Activated CD4-positive, alpha-beta T cell treated with anti-CD3 and anti-CD28 coated beads, Interleukin-2, amount 50 U/mL, for 4 hours (primary cell): Measurements from ENCODE around the gene FEM1B.

Experiments used
- DNase-seq, 2 experiments: peaks; one replicate each; pipeline ENCODE4 v3.0.0-alpha.2; 2020

Gene FEM1B

DNA sequence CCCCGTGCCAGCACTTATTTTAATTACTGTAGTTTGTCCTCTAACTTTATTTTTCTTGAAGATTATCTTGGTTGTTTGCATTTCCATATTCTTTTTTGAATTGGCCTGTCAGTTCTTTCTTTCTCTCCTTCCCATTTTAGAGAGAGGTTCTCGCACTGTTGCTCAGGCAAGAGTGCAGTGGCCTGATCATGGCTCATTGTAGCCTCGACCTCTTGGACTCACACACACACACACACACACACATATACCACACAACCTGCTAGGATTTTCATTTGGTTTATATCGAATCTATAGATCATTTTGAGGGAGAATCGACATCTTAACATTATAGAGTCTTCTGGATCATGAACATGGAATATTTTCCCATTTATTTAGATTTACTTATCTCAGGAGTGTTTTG is 8.7 kb downstream of the FEM1B start:
- no peak for DNase-seq

DNA sequence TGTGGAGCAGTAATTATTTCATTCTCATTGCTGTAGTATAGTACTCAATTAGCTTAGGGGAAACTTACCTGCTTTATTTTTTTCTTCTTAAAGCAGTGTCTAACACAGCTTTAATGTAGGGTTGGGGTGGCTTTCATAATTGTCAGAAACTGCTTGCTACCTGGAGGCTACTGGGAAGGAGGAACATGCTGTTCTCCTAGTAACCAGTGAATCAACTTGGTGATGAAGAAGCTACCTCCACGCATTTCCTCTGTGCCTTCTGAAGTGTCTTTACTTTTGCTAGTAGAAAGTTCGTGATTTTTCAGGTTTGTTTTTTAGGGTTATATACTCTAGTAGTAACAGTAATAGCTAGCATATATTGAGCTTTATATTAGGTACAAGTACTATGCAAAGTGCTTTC is 11.5 kb downstream of the FEM1B start:
- no peak for DNase-seq

DNA sequence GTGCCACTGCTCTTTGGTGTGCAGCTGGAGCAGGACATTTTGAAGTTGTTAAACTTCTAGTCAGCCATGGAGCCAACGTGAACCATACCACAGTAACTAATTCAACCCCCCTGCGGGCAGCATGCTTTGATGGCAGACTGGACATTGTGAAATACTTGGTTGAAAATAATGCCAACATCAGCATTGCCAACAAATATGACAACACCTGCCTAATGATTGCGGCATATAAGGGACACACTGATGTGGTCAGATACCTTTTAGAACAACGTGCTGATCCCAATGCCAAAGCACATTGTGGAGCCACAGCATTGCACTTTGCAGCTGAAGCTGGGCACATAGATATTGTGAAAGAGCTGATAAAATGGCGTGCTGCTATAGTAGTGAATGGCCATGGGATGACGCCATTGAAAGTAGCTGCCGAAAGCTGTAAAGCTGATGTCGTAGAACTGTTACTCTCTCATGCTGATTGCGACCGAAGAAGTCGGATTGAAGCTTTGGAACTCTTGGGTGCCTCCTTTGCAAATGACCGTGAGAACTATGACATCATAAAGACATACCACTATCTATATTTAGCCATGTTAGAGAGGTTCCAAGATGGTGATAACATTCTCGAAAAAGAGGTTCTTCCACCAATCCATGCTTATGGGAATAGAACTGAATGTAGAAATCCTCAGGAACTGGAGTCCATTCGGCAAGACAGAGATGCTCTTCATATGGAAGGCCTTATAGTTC is 12.2 kb downstream of the FEM1B start:
- no peak for DNase-seq

DNA sequence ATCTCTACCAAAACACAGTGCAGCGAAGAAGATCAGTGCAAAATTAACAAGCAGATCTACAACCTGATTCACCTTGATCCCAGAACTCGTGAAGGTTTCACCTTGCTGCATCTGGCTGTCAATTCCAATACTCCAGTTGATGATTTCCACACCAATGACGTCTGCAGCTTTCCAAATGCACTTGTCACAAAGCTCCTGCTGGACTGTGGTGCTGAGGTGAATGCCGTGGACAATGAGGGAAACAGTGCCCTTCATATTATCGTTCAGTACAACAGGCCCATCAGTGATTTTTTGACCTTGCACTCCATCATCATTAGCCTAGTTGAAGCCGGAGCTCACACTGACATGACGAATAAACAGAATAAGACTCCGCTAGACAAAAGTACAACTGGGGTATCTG is 13.2 kb downstream of the FEM1B start:
- no peak for DNase-seq

DNA sequence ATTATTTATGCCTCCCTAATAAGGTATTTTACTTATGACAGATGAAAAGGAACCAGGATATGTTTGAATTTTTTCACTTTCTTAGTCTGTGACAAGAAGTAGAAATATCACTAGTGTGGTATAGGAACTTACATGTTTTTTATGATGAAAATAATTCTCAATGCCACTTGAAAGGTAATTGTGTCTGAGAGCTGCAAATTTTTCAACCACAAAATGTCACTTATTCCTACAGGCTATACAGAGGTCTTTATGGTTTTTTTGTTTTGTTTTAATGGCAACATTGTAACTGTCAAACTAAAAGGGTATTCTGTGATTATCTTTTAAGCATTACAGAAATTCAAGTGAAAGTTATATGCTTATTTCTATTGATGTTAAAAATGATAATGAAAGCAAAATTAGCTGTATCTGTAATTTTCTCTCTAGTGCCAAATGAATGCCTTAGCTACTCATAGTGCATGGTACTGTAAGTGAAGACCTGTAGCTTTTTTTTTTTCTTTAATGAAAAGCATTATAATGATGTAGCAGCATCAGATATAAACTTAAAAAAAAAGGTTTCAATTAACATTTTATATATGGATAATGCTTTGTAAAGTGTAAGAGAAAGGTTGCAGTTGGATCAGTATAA is 14.7 kb downstream of the FEM1B start:
- DNase-seq: no peak

DNA sequence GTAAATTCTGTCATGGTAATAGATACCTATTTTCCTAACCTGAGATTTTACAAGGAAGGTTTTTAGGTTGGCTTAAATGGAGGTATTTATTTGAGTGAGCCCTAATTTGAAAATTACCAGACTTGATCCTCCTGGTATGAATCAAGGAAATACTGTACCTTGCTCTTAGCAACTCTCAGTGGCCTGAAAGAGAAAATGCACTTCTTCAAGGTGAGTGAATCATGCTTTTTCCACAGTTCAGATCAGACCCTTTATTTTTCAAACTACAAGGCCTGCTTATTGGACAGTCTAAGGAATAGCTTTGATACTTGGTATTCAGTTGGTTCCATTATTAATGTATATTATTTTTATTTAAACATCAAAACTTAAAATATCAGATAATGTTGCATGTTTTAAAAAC is 15.4 kb downstream of the FEM1B start:
- DNase-seq: no peak

DNA sequence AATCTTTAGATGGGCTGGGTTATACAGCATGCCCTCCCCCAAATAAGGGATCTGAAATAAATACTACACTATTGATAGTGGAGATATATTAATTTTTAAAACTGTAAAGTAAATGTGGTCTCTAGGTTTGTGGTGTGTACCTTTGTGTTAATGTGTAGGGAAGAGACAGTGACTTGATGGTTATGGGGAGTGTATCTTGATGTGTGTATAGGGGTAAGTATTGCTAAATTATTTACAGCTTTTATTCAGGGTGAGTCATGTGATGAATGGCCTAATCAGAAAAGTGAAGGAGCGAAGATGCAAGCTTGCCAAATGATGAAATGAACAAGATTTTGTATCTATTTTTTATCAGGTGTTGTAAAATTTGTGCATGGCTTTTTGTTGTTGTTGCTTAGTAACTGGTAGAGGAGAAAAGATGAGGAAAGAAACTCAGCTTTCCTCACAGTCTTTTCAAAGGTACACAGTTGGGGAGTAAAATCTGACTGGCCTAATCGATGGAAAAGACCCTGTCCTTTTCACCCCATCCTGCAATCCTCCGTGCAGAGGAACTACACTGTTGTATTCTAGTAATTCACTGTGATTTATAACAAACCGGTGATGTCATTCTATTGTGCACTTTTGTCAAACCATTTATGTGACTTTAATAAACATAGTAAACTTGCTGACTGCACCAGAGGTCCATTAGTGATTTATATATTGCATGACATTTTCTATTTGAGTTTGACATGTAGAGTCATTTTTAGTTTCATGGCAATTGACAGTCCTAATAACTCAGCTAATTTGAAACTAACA is 17.7 kb downstream of the FEM1B start:
- DNase-seq: no peak

DNA sequence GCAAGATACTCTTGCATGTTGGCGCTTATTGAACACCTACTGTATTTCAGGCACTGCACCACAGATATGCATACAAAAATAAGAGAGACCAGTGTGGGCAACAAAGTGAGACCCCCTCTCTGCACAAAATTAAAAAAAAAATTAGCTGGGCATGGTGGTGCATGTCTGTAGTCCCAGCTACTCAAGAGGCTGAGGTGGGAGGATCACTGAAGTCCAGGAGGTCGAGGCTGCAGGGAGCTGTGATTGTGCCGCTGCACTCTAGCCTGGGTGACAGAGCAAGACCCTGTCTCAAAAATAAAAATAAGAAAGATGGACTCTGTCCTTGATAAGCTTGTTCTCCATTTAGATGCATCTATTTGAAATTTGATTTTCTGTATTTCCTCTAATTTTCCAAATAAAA is 20.8 kb downstream of the FEM1B start:
- DNase-seq: no peak

DNA sequence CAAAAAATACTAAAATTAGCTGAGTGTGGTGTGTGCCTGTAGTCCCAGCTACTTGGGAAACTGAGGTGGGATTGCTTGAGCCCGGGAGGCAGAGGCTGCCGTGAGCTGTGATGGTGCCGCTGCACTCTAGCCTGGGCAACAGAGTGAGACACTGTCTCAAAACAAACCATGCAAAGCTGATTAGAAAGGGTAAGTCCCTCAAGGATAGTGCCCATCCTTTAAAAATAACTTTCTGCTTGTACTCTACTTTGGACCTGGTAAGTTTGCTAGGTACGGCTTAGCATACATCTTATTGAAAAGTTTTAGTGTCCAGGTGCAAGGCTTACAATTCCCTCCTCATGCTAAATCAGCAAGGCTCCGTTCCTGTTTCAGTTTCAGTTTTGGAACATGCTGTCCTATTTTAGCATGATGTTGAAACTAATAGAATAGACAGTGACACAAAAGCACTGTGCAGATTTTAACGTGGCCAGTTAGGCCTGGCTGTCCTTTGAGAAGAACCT is 21.4 kb downstream of the FEM1B start:
- DNase-seq: no peak

DNA sequence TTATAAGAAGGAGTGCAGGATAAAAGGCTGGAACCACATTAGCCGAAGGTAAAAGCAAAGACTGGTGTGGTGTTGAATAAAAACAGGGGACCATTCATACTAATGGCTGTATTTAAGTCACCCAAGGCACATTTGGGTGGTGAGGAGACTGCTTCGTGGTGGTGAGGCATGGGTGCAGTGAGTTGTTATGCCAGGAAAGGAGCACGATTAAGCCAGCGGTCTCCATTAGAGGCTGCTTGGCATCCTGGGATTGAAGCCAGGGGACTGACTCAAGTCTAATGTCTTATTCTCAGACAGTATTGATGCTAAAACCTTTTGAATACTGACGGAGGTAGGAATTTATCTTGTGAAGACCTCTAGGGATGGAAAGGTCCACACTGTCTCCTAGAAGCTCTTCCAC is 21.9 kb downstream of the FEM1B start:
- no peak for DNase-seq

DNA sequence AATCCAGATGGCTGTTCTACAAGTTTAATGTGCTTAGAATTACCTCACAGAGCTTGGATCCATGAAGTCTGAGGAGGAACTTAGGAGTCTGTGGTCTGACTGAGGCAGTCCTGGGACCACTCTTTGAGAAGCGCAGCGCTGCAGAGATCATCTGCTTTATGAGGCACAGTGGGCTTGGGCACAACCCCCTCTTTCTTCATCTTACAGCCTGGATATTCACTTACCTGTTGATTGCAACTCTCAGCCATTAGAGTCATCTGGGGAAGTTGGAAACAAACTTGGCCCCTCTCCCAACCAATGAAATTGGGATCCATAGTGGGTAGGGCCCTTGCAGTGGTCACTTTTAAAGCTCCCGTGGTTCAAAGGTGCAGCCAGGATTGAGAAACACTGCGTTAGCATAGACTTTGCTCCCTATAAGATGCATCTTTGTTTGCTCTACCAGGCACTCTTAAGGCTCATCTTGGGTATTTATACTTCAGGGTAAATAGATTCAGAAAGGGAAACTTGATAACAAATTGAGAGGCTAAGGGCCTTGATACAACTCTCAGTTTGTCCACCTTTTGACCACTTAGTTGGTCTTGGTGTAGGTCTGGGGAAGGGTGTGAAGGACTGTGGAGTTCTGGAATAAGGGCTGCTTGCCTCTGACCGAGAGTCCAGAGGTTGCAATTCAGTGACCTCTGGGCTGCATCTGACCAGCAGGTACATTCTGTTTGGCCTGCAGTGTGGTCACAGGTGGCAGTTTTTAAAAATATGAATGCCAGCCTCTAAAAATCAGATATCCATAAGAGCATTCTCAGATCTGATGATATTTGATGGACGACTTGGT is 22.8 kb downstream of the FEM1B start:
- no peak for DNase-seq

DNA sequence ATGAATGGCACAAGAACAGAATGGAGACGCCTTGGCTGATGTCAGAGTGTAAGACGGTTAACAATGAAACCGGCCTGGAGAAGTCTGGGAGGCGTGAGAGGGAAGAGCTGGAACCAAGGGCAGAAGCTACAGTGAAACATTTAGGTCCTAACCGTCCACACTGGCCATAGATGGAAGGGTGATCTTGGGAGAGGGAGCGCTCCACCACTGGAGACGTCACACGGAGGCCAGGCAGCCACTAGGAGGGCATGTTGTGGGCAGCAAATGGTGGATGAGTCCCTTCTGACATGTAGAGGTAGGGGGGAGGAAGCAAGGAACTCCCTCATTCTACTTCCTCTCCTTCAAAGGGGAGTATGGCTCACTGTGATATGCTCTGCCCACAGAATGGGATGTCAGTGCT is 23.8 kb downstream of the FEM1B start:
- no peak for DNase-seq

DNA sequence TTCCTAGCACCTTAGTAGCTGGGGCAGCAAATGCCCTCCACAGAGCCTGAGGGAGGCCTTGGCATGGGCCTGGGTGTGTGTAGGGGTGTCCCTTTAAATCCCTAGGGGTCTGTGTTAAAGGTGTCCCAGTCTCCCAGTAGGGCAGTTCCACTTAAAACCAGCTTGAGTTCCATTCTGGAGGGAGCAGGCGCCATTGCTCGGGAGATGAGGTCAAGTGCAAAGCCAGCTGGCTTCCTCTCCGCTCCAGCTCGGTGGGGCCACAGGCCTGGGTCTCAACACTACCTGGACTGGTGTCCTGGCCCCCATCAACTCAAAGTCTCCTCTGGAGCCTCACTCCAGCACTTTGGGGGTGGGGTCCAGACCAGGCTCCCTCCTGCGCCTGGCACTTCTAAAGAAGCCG is 25.2 kb downstream of the FEM1B start:
- DNase-seq: no peak

DNA sequence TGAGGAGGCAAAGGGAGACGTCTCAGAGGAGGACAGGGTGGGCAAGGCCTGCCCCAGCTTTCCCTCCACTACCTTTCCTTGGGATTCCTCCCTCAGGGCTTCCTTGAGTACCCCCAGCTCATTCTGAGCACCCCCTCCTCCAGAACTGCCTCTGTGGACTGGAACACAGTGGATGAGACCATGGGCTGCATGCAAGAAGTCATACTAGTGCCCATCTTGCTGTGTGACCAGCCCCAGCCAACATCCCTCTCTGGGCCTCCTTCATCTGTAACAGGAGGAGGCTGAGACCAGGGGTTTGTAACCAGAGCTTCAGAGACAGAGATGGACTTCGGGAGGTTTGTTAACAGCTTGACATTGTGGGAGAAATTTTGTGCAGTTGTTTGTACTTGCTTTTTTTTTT is 25.6 kb downstream of the FEM1B start:
- no peak for DNase-seq

DNA sequence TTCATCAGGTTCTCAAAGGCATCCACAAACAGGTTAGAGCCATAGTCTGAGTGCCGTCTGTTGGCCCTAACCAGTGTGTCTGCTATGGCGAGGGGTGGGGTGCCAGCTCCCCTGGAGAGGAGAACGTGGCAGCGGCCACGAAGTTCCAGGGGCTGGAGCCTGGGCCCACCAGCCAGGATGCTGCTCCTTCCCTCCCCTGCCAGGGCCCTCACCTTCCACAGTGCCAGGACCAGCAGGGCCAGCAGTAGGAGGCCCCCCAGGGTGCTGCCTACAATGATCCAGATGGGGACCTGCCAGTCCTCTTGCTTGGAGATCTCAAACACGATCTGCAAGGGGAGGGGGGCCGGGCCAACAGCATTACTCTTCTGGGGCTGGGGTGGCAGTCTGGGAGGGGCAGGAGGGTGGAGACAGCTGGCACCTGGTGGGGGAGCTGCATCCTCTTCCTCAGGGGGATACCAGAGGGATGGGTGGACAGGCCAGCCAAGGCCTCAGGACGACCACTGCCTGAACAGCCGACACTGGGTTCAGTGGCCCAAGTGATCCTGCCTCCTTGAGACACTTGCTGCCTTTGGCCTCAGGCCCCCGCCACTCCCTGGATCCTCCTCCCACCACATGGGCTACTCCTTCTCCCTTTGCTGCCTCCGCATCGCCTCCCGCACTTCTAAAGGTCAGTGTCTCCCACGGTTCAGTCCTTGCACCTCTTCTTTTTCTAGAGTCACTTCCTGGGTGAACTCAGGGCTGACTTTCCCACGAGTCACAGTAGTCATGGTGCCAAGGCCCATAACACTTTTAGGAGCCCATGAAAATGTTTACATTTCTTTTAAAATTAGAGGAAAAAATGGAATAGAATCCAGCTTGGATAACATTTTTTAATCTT is 26.3 kb downstream of the FEM1B start:
- no peak for DNase-seq

DNA sequence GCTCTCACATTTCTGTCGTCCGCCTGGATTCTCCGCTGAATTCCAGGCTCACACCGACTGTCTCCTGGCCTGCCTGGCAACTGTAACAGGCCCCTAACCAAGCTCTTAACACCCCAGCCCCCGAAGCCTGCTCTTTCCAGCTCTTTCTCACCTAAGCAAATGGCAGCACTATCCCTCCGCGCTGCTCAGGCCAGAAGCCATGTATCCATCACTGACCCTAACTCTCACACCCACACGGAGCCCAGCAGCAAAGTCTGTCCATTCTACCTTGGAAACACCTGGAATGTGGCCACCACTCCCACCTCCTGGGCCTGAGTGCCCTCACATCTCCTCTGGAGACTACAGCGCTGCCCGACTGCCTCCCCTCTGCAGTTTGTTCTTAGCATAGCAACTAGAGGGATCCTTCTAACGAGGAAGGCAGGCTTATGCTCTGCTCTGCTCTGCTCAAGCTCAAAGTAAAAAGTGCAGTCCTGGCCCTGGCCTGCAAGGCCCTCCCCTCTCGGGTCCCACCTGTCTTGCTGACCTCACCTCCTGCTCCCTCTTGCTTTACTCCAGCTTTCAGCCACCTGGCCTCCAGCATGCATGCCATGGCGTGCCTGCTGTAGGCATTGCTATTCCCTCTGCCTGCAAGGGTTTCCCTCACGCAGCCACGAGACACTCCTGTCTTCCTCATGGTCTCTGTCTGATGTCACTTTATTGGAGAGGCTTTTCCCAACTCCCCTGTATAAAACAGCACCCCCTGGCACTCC is 27.2 kb downstream of the FEM1B start:
- DNase-seq: no peak

DNA sequence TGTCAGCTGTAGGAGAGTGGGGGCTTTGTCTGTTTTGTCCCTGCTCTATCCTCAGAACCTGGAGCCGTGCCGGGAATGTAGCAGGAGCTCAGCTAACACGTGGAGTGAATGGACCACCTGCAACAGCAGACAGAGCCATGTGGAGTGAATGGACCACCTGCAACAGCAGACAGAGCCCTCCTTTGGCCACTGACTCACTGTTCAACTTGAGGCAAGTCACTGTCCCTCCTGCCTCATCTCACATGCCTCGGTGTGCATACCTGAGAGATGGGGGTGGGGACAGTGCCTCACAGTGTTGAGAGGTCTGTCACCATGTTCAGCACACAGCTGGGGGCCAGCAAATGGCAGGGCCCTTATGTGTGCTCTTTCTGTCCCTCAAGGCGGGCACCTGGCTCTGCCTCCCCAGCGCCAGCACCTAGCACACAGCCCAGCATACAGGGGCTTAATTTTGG is 27.9 kb downstream of the FEM1B start:
- DNase-seq: no peak

DNA sequence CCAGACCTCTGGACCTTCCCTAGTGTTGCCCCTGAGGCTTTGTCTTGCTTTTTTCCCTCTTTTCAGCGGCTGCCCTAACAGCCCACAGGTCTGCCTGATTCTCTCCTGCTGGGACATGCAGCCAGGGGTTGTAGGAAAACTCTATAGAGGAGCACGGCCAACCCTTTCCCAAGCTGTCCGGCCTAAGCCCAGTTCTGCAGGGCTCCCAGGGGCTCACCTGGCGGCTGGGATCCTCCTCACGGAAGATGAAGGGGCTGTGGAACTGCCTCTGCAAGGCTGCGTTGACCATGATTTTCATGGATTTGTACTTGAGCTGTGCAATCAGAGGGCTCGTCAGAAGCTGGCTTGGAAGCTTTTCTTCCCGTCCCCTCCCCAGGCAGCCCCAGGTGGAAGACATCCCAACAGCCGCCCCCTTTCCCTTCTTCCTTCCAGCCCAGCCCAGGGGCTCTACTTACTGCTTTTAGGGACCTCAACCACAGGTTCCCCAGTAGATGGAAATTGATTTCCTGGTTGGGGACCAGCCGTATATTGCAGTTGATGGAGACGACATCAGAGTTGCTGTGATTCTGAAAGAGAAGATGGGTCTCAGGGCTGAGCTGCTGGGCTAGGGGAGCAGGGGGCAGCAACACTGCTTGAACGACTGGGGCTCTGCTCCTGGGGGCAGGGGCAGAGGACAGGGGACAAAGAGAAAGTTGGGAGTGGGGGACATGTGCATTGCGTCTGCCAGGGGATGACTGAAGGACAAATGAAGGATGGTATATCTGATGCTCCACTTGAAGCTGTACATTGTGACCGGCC is 29.8 kb downstream of the FEM1B start:
- no peak for DNase-seq

DNA sequence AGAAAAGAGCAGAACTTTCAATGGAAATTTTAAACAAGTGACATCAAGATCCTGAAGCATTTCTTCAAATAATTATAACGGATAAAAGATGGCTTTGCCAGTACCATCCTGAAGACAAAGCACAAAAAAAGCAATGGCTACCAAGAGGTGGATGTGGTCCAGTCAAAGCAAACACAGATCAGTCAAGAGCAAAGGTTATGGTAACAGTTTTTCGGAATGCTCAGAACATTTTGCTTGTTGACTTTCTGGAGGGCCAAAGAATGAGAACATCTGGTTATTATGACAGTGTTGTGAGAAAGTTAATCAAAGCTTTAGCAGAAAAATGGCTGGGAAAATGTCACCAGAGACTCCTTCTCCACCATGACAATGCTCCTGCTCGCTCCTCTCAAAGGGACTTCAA is 31.5 kb downstream of the FEM1B start:
- DNase-seq: no peak

DNA sequence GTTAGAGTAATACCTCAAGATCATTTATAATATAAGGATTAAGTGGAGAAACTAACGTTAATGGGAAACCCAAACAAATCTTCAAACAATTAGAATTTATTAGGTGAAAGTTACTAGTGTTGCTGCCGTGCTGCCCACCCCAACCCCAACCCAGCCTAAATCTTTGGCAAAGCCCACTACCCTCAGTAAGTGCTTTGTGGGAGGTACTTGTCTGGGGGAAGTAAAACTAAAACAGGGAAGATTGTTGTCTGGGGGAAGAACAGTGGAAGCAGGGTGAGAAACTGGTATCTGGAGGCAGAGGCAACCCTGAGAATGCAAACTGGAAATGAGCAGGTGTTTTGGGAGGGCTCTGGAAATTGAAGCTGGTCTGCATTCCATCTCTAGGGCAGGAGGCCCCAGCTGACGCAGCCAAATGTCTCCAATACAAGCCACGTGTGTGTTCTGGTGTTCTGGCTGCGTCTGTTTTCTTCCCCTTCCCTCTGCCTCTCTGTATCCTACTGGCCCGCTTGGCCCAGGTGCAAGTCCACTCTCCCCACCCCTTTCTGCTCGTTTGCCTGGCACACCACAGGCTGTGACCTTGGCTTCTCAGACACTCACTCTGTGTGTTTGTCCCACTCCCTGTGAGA is 32.7 kb downstream of the FEM1B start:
- DNase-seq: no peak
